GM21528 (cell line): Measurements from ENCODE around the gene CFD.
"Not testable (repeated sequence)": the region's sequence is repeated elsewhere in the genome, so short reads cannot be mapped to it uniquely, and the experiment has no call there.

Source experiments
- ATAC-seq: cut with Tn5 transposase; IDR thresholded peaks from one replicate; pipeline ENCODE4 v1.9.1; 2021; ENCODE audit warnings: mild to moderate bottlenecking, moderate library complexity; ENCODE audit not compliant: unreplicated experiment, low FRiP score

Gene CFD

GRCh38 chr19:869245-870177 is 10.0 kb downstream of the CFD start:
- ATAC-seq: no peak

- ATAC-seq: no peak
These were observed 10.8 kb downstream of the CFD start for GRCh38 chr19:870314-870713.

- no peak for ATAC-seq
These were observed 11.5 kb downstream of the CFD start for GRCh38 chr19:870963-871401.

- ATAC-seq: no peak
These were observed 12.2 kb downstream of the CFD start for GRCh38 chr19:871446-872265.

GRCh38 chr19:872266-872951 is 12.9 kb downstream of the CFD start:
- no peak for ATAC-seq

GRCh38 chr19:873084-873483 is 13.6 kb downstream of the CFD start:
- no peak for ATAC-seq

GRCh38 chr19:873561-874041 is 14.1 kb downstream of the CFD start:
- no peak for ATAC-seq

GRCh38 chr19:875265-875879 is 15.9 kb downstream of the CFD start:
- no peak for ATAC-seq

- no peak for ATAC-seq
These were observed 16.6 kb downstream of the CFD start for GRCh38 chr19:876089-876488.

GRCh38 chr19:876780-877314 is 17.4 kb downstream of the CFD start:
- no peak for ATAC-seq

GRCh38 chr19:877992-878660 is 18.7 kb downstream of the CFD start:
- not testable (repeated sequence) for ATAC-seq

- ATAC-seq: not testable (repeated sequence)
These were observed 19.5 kb downstream of the CFD start for GRCh38 chr19:878751-879561.

- ATAC-seq: no peak
These were observed 20.4 kb downstream of the CFD start for GRCh38 chr19:879711-880438.

GRCh38 chr19:881385-882071 is 22.1 kb downstream of the CFD start:
- no peak for ATAC-seq

GRCh38 chr19:882871-883497 is 23.5 kb downstream of the CFD start:
- ATAC-seq: no peak

GRCh38 chr19:883661-884211 is 24.3 kb downstream of the CFD start:
- ATAC-seq: no peak
